B cell (primary cell): ENCODE measurements around the gene CTNNA2. TPM values are rescaled to one million over a fixed set of nuclear protein-coding genes. Genes with fewer than 3 reads are reported as not detected.

Experiments used
- ATAC-seq: fragments of 200-7000 bp; cut with Tn5 transposase; one replicate; pipeline ENCODE4 v1.10.0; 2021; ENCODE audit warnings: low read depth, mild to moderate bottlenecking, moderate number of reproducible peaks, moderate library complexity
- CTCF ChIA-PET: fragments of 350-600 bp; sonication (Branson Sonifier 250); formaldehyde crosslinking; loops from one replicate; lab custom pipeline; 2021; ENCODE audit warnings: antibody characterized with exemption, inconsistent platforms; lab: Charles Lee
- POLR2A ChIA-PET: fragments of 350-600 bp; sonication (Branson Sonifier 250); formaldehyde crosslinking; loops from one replicate; lab custom pipeline; 2021; ENCODE audit warnings: antibody characterized with exemption; lab: Charles Lee
- DNase-seq: peaks from one replicate; pipeline ENCODE4 v3.0.0; 2013
- H2AFZ ChIP-seq: 2 replicates; pipeline ENCODE4 v1.6.1; 2012; ENCODE audit warnings: mild to moderate bottlenecking, low read depth, low read length; ENCODE audit not compliant: insufficient read depth, poor library complexity, severe bottlenecking
- H3K27ac ChIP-seq, 2 donors: 1 replicate in 1 of 2; 2 replicates in 1 of 2; pipeline ENCODE4 v1.5.1; 2012 to 2013; ENCODE audit warnings: low read length in 2 of 2, mild to moderate bottlenecking in 2 of 2, moderate library complexity in 1 of 2
- H3K27me3 ChIP-seq, 4 experiments: fragments of 200-600 bp in 1 of 4; sonication (generic) in 1 of 4; replicated peaks in 1 of 4; 1 replicate in 2 of 4; 2 replicates in 2 of 4; pipeline versions ENCODE4 v1.6.1 to v1.7.0; 2013 to 2016; ENCODE audit warnings: low read length in 3 of 4, mild to moderate bottlenecking in 2 of 4, mixed read lengths in 1 of 4, moderate library complexity in 1 of 4; ENCODE audit not compliant: insufficient read depth in 4 of 4, control insufficient read depth in 3 of 4; ENCODE audit errors: control extremely low read depth in 1 of 4
- H3K36me3 ChIP-seq, 2 experiments: replicated peaks in 1 of 2; 1 replicate in 1 of 2; 2 replicates in 1 of 2; pipeline versions ENCODE4 v1.6.1 to v1.7.1; 2013; ENCODE audit warnings: low read length in 1 of 2; ENCODE audit not compliant: insufficient read depth in 2 of 2, control insufficient read depth in 1 of 2; ENCODE audit errors: control extremely low read depth in 1 of 2, extremely low read depth in 1 of 2
- H3K4me1 ChIP-seq, 2 donors: fragments of 200-600 bp in 1 of 2; sonication (generic) in 1 of 2; 1 replicate in 1 of 2; 2 replicates in 1 of 2; pipeline versions ENCODE4 v1.5.1 to v1.6.1; 2013 to 2017; ENCODE audit warnings: low read length in 2 of 2; ENCODE audit not compliant: control insufficient read depth in 2 of 2, insufficient read depth in 2 of 2
- H3K4me2 ChIP-seq: replicated peaks from 2 replicates; pipeline ENCODE3; 2012; ENCODE audit warnings: mild to moderate bottlenecking, low read depth, low read length; ENCODE audit not compliant: poor library complexity, severe bottlenecking
- H3K4me3 ChIP-seq, 5 experiments: fragments of 200-600 bp in 1 of 5; sonication (generic) in 1 of 5; 1 replicate in 3 of 5; 2 replicates in 2 of 5; pipeline versions ENCODE4 v1.5.1 to v1.7.0; 2011 to 2016; ENCODE audit warnings: low read length in 4 of 5, mild to moderate bottlenecking in 4 of 5, low read depth in 2 of 5, control low read depth in 1 of 5, moderate library complexity in 1 of 5; ENCODE audit not compliant: insufficient read depth in 1 of 5; ENCODE audit errors: control extremely low read depth in 1 of 5, extremely low read depth in 1 of 5
- H3K79me2 ChIP-seq: fragments of 200-600 bp; sonication (generic); one replicate; pipeline ENCODE4 v1.6.0; 2016; ENCODE audit warnings: low read length; ENCODE audit not compliant: control insufficient read depth, insufficient read depth
- H3K9ac ChIP-seq: fragments of 200-600 bp; sonication (generic); 2 replicates; pipeline ENCODE4 v1.6.1; 2017; ENCODE audit warnings: mild to moderate bottlenecking, low read length, moderate library complexity
- H3K9me3 ChIP-seq, 3 donors: one replicate each; pipeline versions ENCODE4 v1.6.1 to v1.7.1; 2013; ENCODE audit warnings: low read length in 2 of 3; ENCODE audit not compliant: control insufficient read depth in 2 of 3, insufficient read depth in 1 of 3; ENCODE audit errors: control extremely low read depth in 1 of 3
- H4K20me1 ChIP-seq: 2 replicates; pipeline ENCODE4 v1.6.0; 2012; ENCODE audit warnings: mild to moderate bottlenecking, low read length; ENCODE audit not compliant: insufficient read depth, control insufficient read depth, poor library complexity, severe bottlenecking
- H3K27ac Mint-ChIP-seq: one replicate; pipeline ENCODE4 v1.8.0; 2021; ENCODE audit warnings: mixed read lengths
- H3K27me3 Mint-ChIP-seq: one replicate; pipeline ENCODE4 v1.8.0; 2021; ENCODE audit warnings: mixed read lengths
- H3K4me1 Mint-ChIP-seq: one replicate; pipeline ENCODE4 v1.8.0; 2021; ENCODE audit warnings: mixed read lengths
- H3K4me3 Mint-ChIP-seq: one replicate; pipeline ENCODE4 v1.8.0; 2021; ENCODE audit warnings: mixed read lengths
- H3K9me3 Mint-ChIP-seq: one replicate; pipeline ENCODE4 v1.8.0; 2022; ENCODE audit warnings: mixed read lengths; ENCODE audit not compliant: insufficient read depth
- EZH2 ChIP-seq: IDR thresholded peaks from 2 replicates; pipeline ENCODE4 v1.6.1; 2012; ENCODE audit warnings: borderline replicate concordance, low read depth, mild to moderate bottlenecking, moderate library complexity, low read length; ENCODE audit not compliant: insufficient read depth, poor library complexity, severe bottlenecking
- WGBS: methylation state at CpG from one replicate; pipeline ENCODE4 v1.1.5; 2013; ENCODE audit warnings: missing lambda C conversion rate; ENCODE audit not compliant: insufficient coverage; 5-methylcytosine and 5-hydroxymethylcytosine counted together
- intact Hi-C: fragments of 100-400 bp; cut with micrococcal nuclease; formaldehyde crosslinking; loops from one replicate; pipeline ENCODE4 v1.10.0; 2022
- polyA plus RNA-seq: library from polyadenylated mRNA; depleted of rRNA; stranded (reverse); fragments of >200 nt; gene quantifications from 2 replicates; pipeline ENCODE4 v1.2.3, GENCODE V29; 2012
- total RNA-seq, 2 donors: library from RNA; stranded (reverse); fragments of 120-200 nt in 1 of 2; gene quantifications; 1 replicate in 1 of 2; 2 replicates in 1 of 2; pipeline versions ENCODE4 v1.2.3 to v1.2.4, GENCODE V29; 2013 to 2022
- TF ChIP-seq, protein P1 (sequence below): fragments of 200-600 bp; IDR thresholded peaks from one replicate; pipeline ENCODE4 v1.8.0; 2022; ENCODE audit warnings: antibody characterized with exemption, mild to moderate bottlenecking

CTNNA2 gene
- total and polyA plus RNA-seq, 2 donors (not counting 1 experiment from before 2014, with no cell fraction given) = not detected

DNA sequence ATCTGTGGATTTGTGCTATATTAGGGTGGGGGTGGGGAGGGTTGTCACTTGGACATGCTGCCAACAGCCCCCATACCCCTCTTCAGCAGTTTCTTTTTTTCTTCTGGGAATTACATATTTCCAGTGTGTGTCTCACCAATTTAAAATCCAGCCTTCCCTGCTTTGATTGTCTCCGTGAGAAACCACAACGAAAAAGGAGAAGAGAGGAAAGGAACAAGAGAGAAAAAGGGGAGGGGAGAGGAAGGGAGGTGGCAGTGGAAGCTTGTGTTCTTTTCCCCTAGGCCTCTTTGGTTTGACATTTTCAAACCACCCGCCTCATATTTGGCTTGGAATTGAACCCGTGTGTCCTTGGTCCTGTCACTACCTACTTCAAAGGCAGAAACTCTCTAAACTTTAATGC lies 860 bp downstream of the CTNNA2 start:
- intact Hi-C loops = no loop called here
- Histone ChIP-seq H3K36me3 (no peaks in the 10 kb centered on the region), H4K20me1 (no peaks in the 10 kb centered on the region), H3K27ac (no peak overlapping the region), H3K79me2 (no peaks in the 10 kb centered on the region), H3K4me2 (no peak overlapping the region), H3K9me3 (peaks cover 0 to 5% (median 0%) of the 10 kb centered on the region in 3 donors), H2AFZ (no peak overlapping the region), H3K27me3 (peaks cover 0 to 12% (median 8%) of the 10 kb centered on the region in 4 experiments), H3K4me1 (peaks cover 0 to 3% of the 10 kb centered on the region in 2 donors), H3K9ac (no peak overlapping the region), H3K4me3 (no peak overlapping the region)
- no CpG with 5 or more reads among the region's 4 CpGs for WGBS
- ChIA-PET POLR2A (no interaction called here), CTCF (no interaction called here)
- TF ChIP-seq, protein P1, sequence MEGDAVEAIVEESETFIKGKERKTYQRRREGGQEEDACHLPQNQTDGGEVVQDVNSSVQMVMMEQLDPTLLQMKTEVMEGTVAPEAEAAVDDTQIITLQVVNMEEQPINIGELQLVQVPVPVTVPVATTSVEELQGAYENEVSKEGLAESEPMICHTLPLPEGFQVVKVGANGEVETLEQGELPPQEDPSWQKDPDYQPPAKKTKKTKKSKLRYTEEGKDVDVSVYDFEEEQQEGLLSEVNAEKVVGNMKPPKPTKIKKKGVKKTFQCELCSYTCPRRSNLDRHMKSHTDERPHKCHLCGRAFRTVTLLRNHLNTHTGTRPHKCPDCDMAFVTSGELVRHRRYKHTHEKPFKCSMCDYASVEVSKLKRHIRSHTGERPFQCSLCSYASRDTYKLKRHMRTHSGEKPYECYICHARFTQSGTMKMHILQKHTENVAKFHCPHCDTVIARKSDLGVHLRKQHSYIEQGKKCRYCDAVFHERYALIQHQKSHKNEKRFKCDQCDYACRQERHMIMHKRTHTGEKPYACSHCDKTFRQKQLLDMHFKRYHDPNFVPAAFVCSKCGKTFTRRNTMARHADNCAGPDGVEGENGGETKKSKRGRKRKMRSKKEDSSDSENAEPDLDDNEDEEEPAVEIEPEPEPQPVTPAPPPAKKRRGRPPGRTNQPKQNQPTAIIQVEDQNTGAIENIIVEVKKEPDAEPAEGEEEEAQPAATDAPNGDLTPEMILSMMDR = no peak
- no peak for TF ChIP-seq EZH2
- peaks cover 20% of the 10 kb centered on the region for H3K27me3 Mint-ChIP-seq
- no peak for DNase-seq
- no peak overlapping the region for H3K27ac Mint-ChIP-seq
- no peak overlapping the region for H3K4me3 Mint-ChIP-seq
- H3K4me1 Mint-ChIP-seq = peaks cover 3% of the 10 kb centered on the region
- no peak for ATAC-seq
- no peaks in the 10 kb centered on the region for H3K9me3 Mint-ChIP-seq

DNA sequence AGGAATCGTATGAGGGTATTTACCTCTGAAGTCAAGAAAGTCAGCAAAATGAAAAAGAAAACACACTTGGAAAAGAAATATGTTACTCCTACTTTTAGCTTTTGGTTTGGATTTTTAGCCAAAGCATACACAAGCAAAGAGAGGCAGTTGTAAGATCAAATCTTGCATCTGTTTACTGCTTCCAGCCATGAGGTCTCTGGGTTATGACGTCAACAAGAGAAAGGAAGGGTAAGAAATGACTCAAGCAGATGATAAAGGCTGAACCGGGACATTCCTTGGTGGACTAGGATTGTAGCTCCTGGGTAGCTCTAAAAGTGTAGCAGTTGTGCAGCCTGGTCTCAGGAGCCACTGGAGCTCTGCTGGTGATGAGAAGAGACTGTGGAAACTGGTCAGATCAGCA lies 16.8 kb downstream of the CTNNA2 start:
- H3K79me2 ChIP-seq = no peaks in the 10 kb centered on the region
- no peak overlapping the region for H2AFZ ChIP-seq
- no peak for ATAC-seq
- ChIA-PET POLR2A (no interaction called here), CTCF (no interaction called here)
- H3K36me3 ChIP-seq = no peaks in the 10 kb centered on the region
- no peak overlapping the region for H3K4me2 ChIP-seq
- H3K27me3 Mint-ChIP-seq = no peaks in the 10 kb centered on the region
- no peak overlapping the region for H3K27ac ChIP-seq
- H3K4me1 ChIP-seq = no peaks in the 10 kb centered on the region
- H3K27ac Mint-ChIP-seq = no peak overlapping the region
- 65% methylated on average over 2 of the region's 3 CpGs for WGBS
- DNase-seq = no peak
- H3K9me3 ChIP-seq = no peaks in the 10 kb centered on the region
- no peaks in the 10 kb centered on the region for H3K4me1 Mint-ChIP-seq
- no peaks in the 10 kb centered on the region for H4K20me1 ChIP-seq
- H3K4me3 Mint-ChIP-seq = no peak overlapping the region
- H3K9ac ChIP-seq = no peak overlapping the region
- H3K4me3 ChIP-seq = no peak overlapping the region
- intact Hi-C loops = loop anchor here (2.0 kb wide), 1 partner anchor 47 kb away; no protein-coding TSS in a partner anchor
- TF ChIP-seq, protein P1 = no peak
- TF ChIP-seq EZH2 = no peak
- H3K9me3 Mint-ChIP-seq = peaks cover 4% of the 10 kb centered on the region
- H3K27me3 ChIP-seq = no peaks in the 10 kb centered on the region
